ENCODE results near the gene RABEP2. TPM values are rescaled to one million over a fixed set of nuclear protein-coding genes. Genes with fewer than 3 reads are reported as not detected.
A peak's percentile ranks its signal among the peaks of the same experiment; 100 is the strongest.

Gene RABEP2
- total and polyA plus RNA-seq, 9 of the 15 experiments (the other 6 are each of a cell fraction or from before 2014, with no cell fraction given): 0.15 to 13.4 (median 3.5) TPM

DNA sequence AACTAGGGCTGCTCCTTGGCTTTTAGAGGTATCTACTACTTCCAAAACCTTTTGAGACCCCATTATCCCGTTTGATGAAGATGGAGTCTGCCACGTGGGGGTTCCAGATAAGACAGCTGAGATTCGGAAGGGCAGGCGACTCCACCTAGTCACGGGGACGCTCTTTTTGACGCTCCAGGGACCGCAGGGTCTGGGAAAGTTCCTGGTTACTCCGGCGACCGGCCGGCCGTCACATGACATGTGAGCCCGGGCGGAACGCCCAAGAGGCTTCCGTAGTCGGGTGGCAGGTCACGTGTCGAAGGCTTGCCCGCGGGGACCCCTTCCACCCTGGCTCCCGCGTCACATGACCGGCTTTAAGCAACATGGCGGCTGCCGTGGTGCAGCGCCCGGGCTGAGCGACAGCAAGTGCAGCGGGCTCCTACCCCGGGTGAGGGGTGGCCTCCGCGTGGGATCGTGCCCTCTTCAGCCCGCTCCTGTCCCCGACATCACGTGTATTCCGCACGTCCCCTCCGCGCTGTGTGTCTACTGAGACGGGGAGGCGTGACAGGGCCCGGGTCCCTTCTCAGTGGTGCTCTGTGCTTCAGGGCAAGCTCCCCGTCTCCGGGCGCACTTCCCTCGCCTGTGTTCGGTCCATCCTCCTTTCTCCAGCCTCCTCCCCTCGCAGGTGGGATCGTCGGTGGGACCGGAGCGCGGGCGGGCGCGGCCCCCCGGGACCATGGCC, 49.6 kb upstream of the RABEP2 start, which contains the start of gene SPNS1 (continued):
- TF ChIP-seq ARHGAP35 (IDR thresholded peaks at IDR 0.05; ENCODE audit: partially characterized antibody) (no peak), POLR2G (IDR thresholded peaks at IDR 0.05; ENCODE audit: low read depth, low read length) (peak; percentile 90), CHD4 (IDR thresholded peaks at IDR 0.05; ENCODE audit: insufficient read depth, insufficient replicate concordance, low read depth, low read length, poor library complexity, severe bottlenecking) (no peak), NR3C1 (CRISPR knock-in tag; IDR thresholded peaks at IDR 0.05) (no peak), HDGF (IDR thresholded peaks at IDR 0.05) (no peak), ZKSCAN1 (IDR thresholded peaks at IDR 0.05; ENCODE audit: low read depth, low read length) (peak; percentile 51; the same call in 1 of the 2 replicates), CREBBP (IDR thresholded peaks at IDR 0.05; ENCODE audit: low read depth, low read length) (no peak), CXXC5 (CRISPR knock-in tag; IDR thresholded peaks at IDR 0.05) (peak; percentile 96), NFIC (IDR thresholded peaks at IDR 0.05) (peak; percentile 38; the same call in 1 of the 2 replicates), KAT7 (CRISPR knock-in tag; IDR thresholded peaks at IDR 0.05; ENCODE audit: borderline replicate concordance) (no peak), MIER1 (IDR thresholded peaks at IDR 0.05; ENCODE audit: low read depth) (no peak), DIDO1 (tag; IDR thresholded peaks at IDR 0.05; ENCODE audit: low read depth) (peak; percentile 87), MEF2D (tag; conservative IDR thresholded peaks at IDR 0.05; ENCODE audit: low read depth) (no peak), FIP1L1 (IDR thresholded peaks at IDR 0.05; ENCODE audit: low read depth, low read length, poor library complexity, severe bottlenecking) (peak; percentile 28), KDM4B (IDR thresholded peaks at IDR 0.05; ENCODE audit: borderline replicate concordance in 2 of 2, low read depth in 1 of 2) (peak in 1 of 2 experiments; percentile 87; a peak in 1 of 4 replicates), SIX5 (IDR thresholded peaks at IDR 0.05; ENCODE audit: borderline replicate concordance in 1 of 2, insufficient read depth in 1 of 2, low read depth in 1 of 2, low read length in 2 of 2) (peak; percentile 42 to 61; a peak in 3 of 4 replicates), C11orf30 (IDR thresholded peaks at IDR 0.05; ENCODE audit: low read depth) (peak; percentile 100), MEIS2 (IDR thresholded peaks at IDR 0.05; ENCODE audit: partially characterized antibody) (no peak)
- TF ChIP-seq, protein P1, sequence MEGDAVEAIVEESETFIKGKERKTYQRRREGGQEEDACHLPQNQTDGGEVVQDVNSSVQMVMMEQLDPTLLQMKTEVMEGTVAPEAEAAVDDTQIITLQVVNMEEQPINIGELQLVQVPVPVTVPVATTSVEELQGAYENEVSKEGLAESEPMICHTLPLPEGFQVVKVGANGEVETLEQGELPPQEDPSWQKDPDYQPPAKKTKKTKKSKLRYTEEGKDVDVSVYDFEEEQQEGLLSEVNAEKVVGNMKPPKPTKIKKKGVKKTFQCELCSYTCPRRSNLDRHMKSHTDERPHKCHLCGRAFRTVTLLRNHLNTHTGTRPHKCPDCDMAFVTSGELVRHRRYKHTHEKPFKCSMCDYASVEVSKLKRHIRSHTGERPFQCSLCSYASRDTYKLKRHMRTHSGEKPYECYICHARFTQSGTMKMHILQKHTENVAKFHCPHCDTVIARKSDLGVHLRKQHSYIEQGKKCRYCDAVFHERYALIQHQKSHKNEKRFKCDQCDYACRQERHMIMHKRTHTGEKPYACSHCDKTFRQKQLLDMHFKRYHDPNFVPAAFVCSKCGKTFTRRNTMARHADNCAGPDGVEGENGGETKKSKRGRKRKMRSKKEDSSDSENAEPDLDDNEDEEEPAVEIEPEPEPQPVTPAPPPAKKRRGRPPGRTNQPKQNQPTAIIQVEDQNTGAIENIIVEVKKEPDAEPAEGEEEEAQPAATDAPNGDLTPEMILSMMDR (IDR thresholded peaks at IDR 0.05 in 2 of 3, conservative IDR thresholded peaks at IDR 0.05 in 1 of 3; ENCODE audit: insufficient read depth in 2 of 3, low read depth in 1 of 3, low read length in 3 of 3): 0 out of 6 replicates have a peak, but pooled peaks of 1 of the 3 experiments have one; percentile 4
